ENCODE measurements around the gene C1orf87. TPM values are rescaled to one million over a fixed set of nuclear protein-coding genes. Genes with fewer than 3 reads are reported as not detected.

Gene C1orf87
- total and polyA plus RNA-seq, 2 donors (not counting 3 experiments of a cell fraction or from before 2014, with no cell fraction given), result not detected

DNA sequence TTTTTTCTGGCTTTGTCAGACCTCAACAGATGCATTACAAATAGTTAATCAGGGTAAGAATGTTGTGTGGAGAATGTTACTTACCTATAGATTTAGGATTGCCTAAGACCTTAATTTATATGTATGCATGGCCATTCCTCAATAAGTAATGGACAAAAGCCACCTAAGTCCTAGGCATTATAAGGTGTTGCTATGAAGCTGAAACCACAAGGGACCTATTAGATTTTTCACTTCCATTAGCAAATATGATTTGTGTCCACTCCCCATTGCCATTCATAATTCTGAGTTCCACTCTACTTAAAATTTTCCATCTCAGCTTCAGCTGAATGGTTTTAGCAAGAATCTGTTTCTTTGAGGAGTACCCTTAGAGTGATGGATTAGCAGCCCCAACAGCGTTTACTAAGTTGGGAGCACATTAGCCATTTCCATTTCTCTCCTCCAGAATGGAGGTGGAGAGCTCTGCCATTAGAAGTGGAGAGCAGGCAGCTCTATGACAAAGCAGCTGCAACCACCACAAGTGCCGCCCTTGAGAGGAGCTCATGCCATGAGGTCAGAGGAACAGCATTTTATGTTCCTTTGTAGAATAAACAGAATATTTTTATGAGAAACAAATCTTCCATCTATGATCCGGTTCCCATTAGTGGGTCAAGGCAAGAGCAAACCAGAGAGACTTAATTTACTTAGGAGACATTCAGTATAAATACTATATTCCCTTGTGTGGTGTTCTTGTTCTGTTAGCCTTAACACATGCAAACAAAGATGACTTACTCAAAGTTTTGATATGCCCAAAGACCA is 28.9 kb upstream of the C1orf87 start:
- Histone ChIP-seq H3K9me1 (replicated peaks; ENCODE audit: control insufficient read depth, extremely low read depth, insufficient read depth, low read length) (no peaks in the 10 kb centered on the region), H3K27ac (ENCODE audit: insufficient read depth, low read depth, low read length) (no peak overlapping the region), H4K20me1 (replicated peaks; ENCODE audit: control insufficient read depth, extremely low read depth, insufficient read depth, low read length) (no peaks in the 10 kb centered on the region), H3K9ac (replicated peaks; ENCODE audit: extremely low read depth, insufficient read depth, low read length) (no peak overlapping the region), H3K4me2 (ENCODE audit: insufficient read depth, low read length) (no peak overlapping the region), H3K4me1 (ENCODE audit: control insufficient read depth, extremely low read depth, insufficient read depth, low read length) (peaks cover 12% of the 10 kb centered on the region), H3K79me2 (ENCODE audit: control insufficient read depth, insufficient read depth, low read length) (no peaks in the 10 kb centered on the region), H3K9me3 (replicated peaks; ENCODE audit: control insufficient read depth, insufficient read depth, low read length) (no peaks in the 10 kb centered on the region), H2AFZ (ENCODE audit: low read depth, low read length) (no peak overlapping the region), H3K36me3 (ENCODE audit: control insufficient read depth in 2 of 2, extremely low read depth in 1 of 2, insufficient read depth in 2 of 2, low read length in 2 of 2) (no peaks in the 10 kb centered on the region), H3K4me3 (replicated peaks in 1 of 3; ENCODE audit: insufficient read depth in 1 of 3, low read depth in 1 of 3, low read length in 3 of 3) (no peak overlapping the region), H3K27me3 (ENCODE audit: control insufficient read depth in 2 of 2, insufficient read depth in 2 of 2, low read length in 2 of 2) (no peaks in the 10 kb centered on the region)
- TF ChIP-seq, protein P1, sequence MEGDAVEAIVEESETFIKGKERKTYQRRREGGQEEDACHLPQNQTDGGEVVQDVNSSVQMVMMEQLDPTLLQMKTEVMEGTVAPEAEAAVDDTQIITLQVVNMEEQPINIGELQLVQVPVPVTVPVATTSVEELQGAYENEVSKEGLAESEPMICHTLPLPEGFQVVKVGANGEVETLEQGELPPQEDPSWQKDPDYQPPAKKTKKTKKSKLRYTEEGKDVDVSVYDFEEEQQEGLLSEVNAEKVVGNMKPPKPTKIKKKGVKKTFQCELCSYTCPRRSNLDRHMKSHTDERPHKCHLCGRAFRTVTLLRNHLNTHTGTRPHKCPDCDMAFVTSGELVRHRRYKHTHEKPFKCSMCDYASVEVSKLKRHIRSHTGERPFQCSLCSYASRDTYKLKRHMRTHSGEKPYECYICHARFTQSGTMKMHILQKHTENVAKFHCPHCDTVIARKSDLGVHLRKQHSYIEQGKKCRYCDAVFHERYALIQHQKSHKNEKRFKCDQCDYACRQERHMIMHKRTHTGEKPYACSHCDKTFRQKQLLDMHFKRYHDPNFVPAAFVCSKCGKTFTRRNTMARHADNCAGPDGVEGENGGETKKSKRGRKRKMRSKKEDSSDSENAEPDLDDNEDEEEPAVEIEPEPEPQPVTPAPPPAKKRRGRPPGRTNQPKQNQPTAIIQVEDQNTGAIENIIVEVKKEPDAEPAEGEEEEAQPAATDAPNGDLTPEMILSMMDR (IDR thresholded peaks at IDR 0.05; ENCODE audit: extremely low read depth in 1 of 2, insufficient read depth in 1 of 2, low read depth in 1 of 2, low read length in 2 of 2), result no peak
- TF ChIP-seq GATA2 (IDR thresholded peaks at IDR 0.05; ENCODE audit: insufficient read depth, insufficient read length, low read depth, low read length) (no peak), POLR2A (IDR thresholded peaks at IDR 0.05; ENCODE audit: low read depth, low read length) (no peak), JUN (IDR thresholded peaks at IDR 0.05; ENCODE audit: borderline replicate concordance, insufficient read depth, insufficient read length, low read depth) (no peak), POLR2AphosphoS5 (IDR thresholded peaks at IDR 0.05; ENCODE audit: insufficient read depth, low read depth, low read length) (no peak), EZH2 (IDR thresholded peaks at IDR 0.05; ENCODE audit: borderline replicate concordance, low read depth, low read length, severe bottlenecking) (no peak), FOS (IDR thresholded peaks at IDR 0.05; ENCODE audit: borderline replicate concordance, insufficient read depth, low read length) (no peak), MYC (IDR thresholded peaks at IDR 0.05; ENCODE audit: low read depth, low read length) (no peak)
- TF ChIP-seq, protein P2, sequence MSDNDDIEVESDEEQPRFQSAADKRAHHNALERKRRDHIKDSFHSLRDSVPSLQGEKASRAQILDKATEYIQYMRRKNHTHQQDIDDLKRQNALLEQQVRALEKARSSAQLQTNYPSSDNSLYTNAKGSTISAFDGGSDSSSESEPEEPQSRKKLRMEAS (IDR thresholded peaks at IDR 0.05; ENCODE audit: insufficient read depth, insufficient read length), result no peak
- FAIRE-seq, result no peak
- no TSS peak for BruUV-seq (replicated peaks)
- intact Hi-C loops (cut with micrococcal nuclease) (no loop called here), dilution Hi-C loops (cut with MboI; ENCODE audit: extremely low pct_ligation_motif_present, low sequenced_read_pairs) (no loop called here)
- no peak for DNase-seq (ENCODE audit: low read depth, low spot score)
- POLR2A ChIA-PET, result no interaction called here
- CTCF ChIA-PET, result no interaction called here

All from endothelial cell of umbilical vein (primary cell).